Testis (tissue), 3 donors: ENCODE results near the gene SCFD2. TPM values are rescaled to one million over a fixed set of nuclear protein-coding genes. Genes with fewer than 3 reads are reported as not detected.

Experiments
- DNase-seq: peaks from one replicate; pipeline ENCODE4 v3.0.0-alpha.2; 2019
- H3K27ac ChIP-seq, 2 donors: fragments of 200-600 bp; sonication (generic); one replicate each; pipeline ENCODE4 v1.5.1; 2019
- H3K27me3 ChIP-seq: fragments of 200-600 bp; sonication (generic); one replicate; pipeline ENCODE4 v1.5.1; 2019
- H3K36me3 ChIP-seq: fragments of 200-600 bp; sonication (generic); one replicate; pipeline ENCODE4 v1.5.1; 2017; ENCODE audit warnings: low read depth; ENCODE audit errors: missing control alignments
- H3K4me1 ChIP-seq: fragments of 200-600 bp; sonication (generic); one replicate; pipeline ENCODE4 v1.5.1; 2019
- H3K4me3 ChIP-seq, 2 donors: fragments of 200-600 bp; sonication (generic); one replicate each; pipeline ENCODE4 v1.5.1; 2017 to 2019
- H3K9me3 ChIP-seq: fragments of 200-600 bp; sonication (generic); one replicate; pipeline ENCODE4 v1.5.1; 2017
- POLR2A ChIP-seq: fragments of 450-650 bp; IDR thresholded peaks from one replicate; pipeline ENCODE4 v1.6.1; 2017; ENCODE audit warnings: antibody characterized with exemption, mild to moderate bottlenecking, moderate library complexity
- WGBS, 2 donors: methylation state at CpG; one replicate each; pipeline ENCODE4 v1.1.5; 2018; 5-methylcytosine and 5-hydroxymethylcytosine counted together
- intact Hi-C: fragments of 100-400 bp; cut with DNase I; formaldehyde crosslinking; loops from one replicate; pipeline ENCODE4 v1.15.1; 2023; ENCODE audit warnings: low total_unique reads
- polyA plus RNA-seq: library from polyadenylated mRNA; stranded (reverse); fragments of 350-450 nt; fragmentation: Illumina TruSeq; extraction: RNeasy Lipid Tissue Mini Kit (QIAGEN cat#74804); gene quantifications from one replicate; pipeline ENCODE4 v1.2.3, GENCODE V29; 2014; ENCODE audit warnings: low read depth, low replicate concordance; ENCODE audit not compliant: insufficient read depth
- total RNA-seq, 2 donors: library from RNA; depleted of rRNA; stranded (reverse); fragments of >200 nt; gene quantifications; one replicate each; pipeline ENCODE4 v1.2.3, GENCODE V29; 2016
- TF ChIP-seq, protein P1 (sequence below), 3 experiments: fragments of 450-650 bp in 2 of 3; fragments of 200-600 bp in 1 of 3; sonication (generic) in 1 of 3; IDR thresholded peaks; one replicate each; pipeline ENCODE4 v1.5.1; 2016 to 2019; ENCODE audit warnings: antibody characterized with exemption in 3 of 3, mild to moderate bottlenecking in 2 of 3, moderate library complexity in 1 of 3

Gene SCFD2
- total and polyA plus RNA-seq, 3 donors from 2014 or later = 6.0 to 24.5 (median 21.3) TPM

DNA sequence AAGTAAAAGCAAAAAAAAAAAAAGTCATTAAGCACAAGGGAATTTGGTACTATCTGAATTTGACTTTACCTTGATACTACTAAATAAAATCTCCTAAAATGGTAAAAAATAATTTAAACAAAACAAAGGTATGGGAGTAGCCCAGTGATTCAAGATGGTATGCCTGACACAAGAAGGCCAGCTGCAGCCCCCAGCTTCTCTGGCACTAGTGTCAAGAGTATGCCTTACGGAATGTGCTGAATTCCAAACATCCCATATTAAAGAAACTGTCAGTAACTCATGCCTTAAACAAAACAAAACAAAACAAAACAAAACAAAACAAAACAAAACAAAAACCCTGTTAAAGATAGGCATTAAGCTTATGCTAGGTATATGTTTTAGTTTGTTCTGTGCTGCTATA, 422.9 kb downstream of the SCFD2 start:
- WGBS, 2 donors = 87 to 91% methylated on average over 1 of the region's 1 CpG

DNA sequence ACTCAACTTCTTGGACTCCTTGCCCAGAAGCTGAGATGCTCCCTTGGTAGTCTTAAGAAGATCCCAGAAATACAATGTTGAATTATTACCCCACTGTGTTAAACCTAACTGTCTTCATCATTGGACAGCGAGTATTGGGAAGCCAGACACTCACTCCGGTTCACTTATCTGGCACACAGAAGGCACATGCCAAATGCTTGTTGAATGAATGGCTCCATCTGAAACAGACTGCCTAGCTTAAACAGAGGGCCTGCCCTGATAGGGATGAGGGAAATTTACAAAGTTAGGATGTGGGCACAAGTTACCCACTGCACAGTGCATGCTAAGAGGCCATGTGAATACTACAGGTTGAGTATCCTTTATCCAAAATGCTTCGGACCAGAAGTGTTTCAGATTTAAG, 424.4 kb downstream of the SCFD2 start:
- intact Hi-C loops = no loop called here
- no peaks in the 10 kb centered on the region for H3K27me3 ChIP-seq
- no peak overlapping the region for H3K4me3 ChIP-seq
- H3K27ac ChIP-seq = no peak overlapping the region
- TF ChIP-seq, protein P1, sequence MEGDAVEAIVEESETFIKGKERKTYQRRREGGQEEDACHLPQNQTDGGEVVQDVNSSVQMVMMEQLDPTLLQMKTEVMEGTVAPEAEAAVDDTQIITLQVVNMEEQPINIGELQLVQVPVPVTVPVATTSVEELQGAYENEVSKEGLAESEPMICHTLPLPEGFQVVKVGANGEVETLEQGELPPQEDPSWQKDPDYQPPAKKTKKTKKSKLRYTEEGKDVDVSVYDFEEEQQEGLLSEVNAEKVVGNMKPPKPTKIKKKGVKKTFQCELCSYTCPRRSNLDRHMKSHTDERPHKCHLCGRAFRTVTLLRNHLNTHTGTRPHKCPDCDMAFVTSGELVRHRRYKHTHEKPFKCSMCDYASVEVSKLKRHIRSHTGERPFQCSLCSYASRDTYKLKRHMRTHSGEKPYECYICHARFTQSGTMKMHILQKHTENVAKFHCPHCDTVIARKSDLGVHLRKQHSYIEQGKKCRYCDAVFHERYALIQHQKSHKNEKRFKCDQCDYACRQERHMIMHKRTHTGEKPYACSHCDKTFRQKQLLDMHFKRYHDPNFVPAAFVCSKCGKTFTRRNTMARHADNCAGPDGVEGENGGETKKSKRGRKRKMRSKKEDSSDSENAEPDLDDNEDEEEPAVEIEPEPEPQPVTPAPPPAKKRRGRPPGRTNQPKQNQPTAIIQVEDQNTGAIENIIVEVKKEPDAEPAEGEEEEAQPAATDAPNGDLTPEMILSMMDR (IDR thresholded peaks at IDR 0.05) = no peak
- no peak for DNase-seq
- H3K36me3 ChIP-seq = no peaks in the 10 kb centered on the region
- no peaks in the 10 kb centered on the region for H3K9me3 ChIP-seq
- H3K4me1 ChIP-seq = peaks cover 11% of the 10 kb centered on the region
- WGBS, 2 donors = 86 to 90% methylated on average over 3 of the region's 3 CpGs

More for the DNA sequence above, 422.9 kb downstream of the SCFD2 start:
- Histone ChIP-seq H3K9me3 (no peaks in the 10 kb centered on the region), H3K4me1 (peaks cover 18% of the 10 kb centered on the region), H3K4me3 (no peak overlapping the region), H3K27ac (no peak overlapping the region), H3K36me3 (no peaks in the 10 kb centered on the region), H3K27me3 (no peaks in the 10 kb centered on the region)
- TF ChIP-seq POLR2A = no peak
- intact Hi-C loops = no loop called here
- no peak for DNase-seq

DNA sequence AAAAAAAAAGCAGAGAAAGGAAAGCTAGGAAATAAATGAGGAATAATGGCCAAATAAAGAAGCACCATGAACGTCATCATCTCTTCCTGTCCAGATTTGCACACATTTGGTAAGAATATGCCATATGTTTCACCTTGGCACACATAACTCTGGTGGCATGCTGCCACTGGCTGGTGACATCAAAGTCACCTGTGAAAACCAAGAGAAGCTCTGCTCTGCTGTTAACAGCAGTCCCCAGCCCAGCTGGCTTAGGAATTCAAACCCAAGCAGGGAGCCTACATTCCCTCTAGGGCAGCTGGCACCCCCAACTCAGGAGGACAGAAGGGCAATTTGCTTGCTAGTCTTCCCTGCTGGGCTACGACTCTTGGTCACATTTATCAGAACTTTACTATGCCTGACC, 426.1 kb downstream of the SCFD2 start:
- TF ChIP-seq, protein P1 (IDR thresholded peaks at IDR 0.05) = no peak
- TF ChIP-seq POLR2A = no peak
- Histone ChIP-seq H3K27ac (no peak overlapping the region), H3K27me3 (no peaks in the 10 kb centered on the region), H3K4me3 (no peak overlapping the region), H3K4me1 (peaks cover 10% of the 10 kb centered on the region), H3K36me3 (no peaks in the 10 kb centered on the region), H3K9me3 (no peaks in the 10 kb centered on the region)
- no peak for DNase-seq
- 83 to 95% methylated on average over 2 of the region's 2 CpGs for WGBS, 2 donors
- intact Hi-C loops = no loop called here

DNA sequence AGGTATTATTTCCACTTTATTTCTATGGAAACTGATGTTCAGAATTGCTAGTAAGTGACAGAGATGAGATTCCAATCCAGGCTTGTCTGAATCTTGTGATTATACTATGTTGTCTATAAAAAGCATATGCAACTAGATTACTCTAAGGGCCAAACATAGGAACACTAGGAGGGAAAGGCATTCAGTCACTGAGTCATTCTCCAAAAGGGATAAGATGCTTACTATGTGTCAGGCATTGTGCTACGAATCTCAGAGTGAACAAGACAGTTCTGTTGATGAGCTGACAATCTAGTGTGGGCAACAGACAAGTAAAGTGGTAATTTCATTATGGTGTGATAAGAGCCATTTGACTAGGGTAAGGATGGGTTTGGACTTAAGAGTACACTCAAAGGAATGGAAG, 426.5 kb downstream of the SCFD2 start:
- Histone ChIP-seq H3K4me3 (no peak overlapping the region), H3K36me3 (no peaks in the 10 kb centered on the region), H3K9me3 (no peaks in the 10 kb centered on the region), H3K27ac (no peak overlapping the region), H3K4me1 (peaks cover 9% of the 10 kb centered on the region), H3K27me3 (no peaks in the 10 kb centered on the region)
- WGBS, 2 donors = 94 to 100% methylated on average over 1 of the region's 1 CpG
- DNase-seq = no peak
- TF ChIP-seq POLR2A = no peak
- TF ChIP-seq, protein P1 (IDR thresholded peaks at IDR 0.05) = no peak
- intact Hi-C loops = no loop called here

DNA sequence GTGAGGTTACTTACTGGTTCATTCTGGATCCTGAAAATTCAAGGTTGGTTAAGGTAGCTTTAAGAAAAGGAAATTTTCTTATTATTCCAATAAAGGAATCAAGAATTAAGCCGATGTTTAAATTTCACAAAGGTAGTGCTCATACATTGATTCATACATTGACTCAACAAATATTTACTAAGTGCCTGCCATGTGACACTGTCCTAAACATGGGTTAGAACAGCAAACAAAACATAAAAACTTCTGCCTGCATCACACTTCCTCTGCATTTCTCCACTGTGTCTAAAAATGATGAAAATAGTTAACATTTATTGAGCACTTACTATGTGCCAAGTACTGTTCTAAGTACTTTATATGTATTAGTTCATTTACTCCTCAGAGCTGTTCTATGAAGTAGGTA, 428.0 kb downstream of the SCFD2 start:
- Histone ChIP-seq H3K4me3 (no peak overlapping the region), H3K36me3 (no peaks in the 10 kb centered on the region), H3K4me1 (no peaks in the 10 kb centered on the region), H3K27ac (no peak overlapping the region), H3K9me3 (no peaks in the 10 kb centered on the region), H3K27me3 (no peaks in the 10 kb centered on the region)
- WGBS, 2 donors = 96 to 100% methylated on average over 1 of the region's 1 CpG
- no peak for TF ChIP-seq POLR2A
- TF ChIP-seq, protein P1 (IDR thresholded peaks at IDR 0.05) = no peak
- intact Hi-C loops = no loop called here
- no peak for DNase-seq
